HG03571 (cell line): Measurements from ENCODE around the gene MTMR12.

ENCODE experiments used
- ATAC-seq: cut with Tn5 transposase; IDR thresholded peaks from one replicate; pipeline ENCODE4 v1.9.1; 2021; ENCODE audit not compliant: unreplicated experiment

The MTMR12 gene

GRCh38 chr5:32312595-32313332 lies at the start of gene MTMR12:
Gene MTMR12, minus strand, starts transcription at chr5:32312939. Its CDS starts 101 bp downstream, at chr5:32312838.
- ATAC-seq = peak; percentile 92

GRCh38 chr5:32362527-32362926 lies 49.8 kb upstream of the MTMR12 start:
- ATAC-seq = no peak

GRCh38 chr5:32360906-32361305 lies 48.2 kb upstream of the MTMR12 start:
- ATAC-seq = no peak

GRCh38 chr5:32358611-32359010 lies 45.9 kb upstream of the MTMR12 start:
- no peak for ATAC-seq

- ATAC-seq = no peak
Observed at GRCh38 chr5:32357658-32358057, 44.9 kb upstream of the MTMR12 start.

GRCh38 chr5:32355686-32356085 lies 42.9 kb upstream of the MTMR12 start:
- no peak for ATAC-seq

GRCh38 chr5:32353420-32353819 lies 40.7 kb upstream of the MTMR12 start:
- ATAC-seq = no peak

- ATAC-seq = no peak
Observed at GRCh38 chr5:32352685-32353084, 39.9 kb upstream of the MTMR12 start.

GRCh38 chr5:32346869-32347268 lies 34.1 kb upstream of the MTMR12 start:
- no peak for ATAC-seq

GRCh38 chr5:32343058-32343672 lies 30.4 kb upstream of the MTMR12 start:
- ATAC-seq = no peak

GRCh38 chr5:32342656-32343055 lies 29.9 kb upstream of the MTMR12 start:
- ATAC-seq = no peak

- no peak for ATAC-seq
Observed at GRCh38 chr5:32339878-32340277, 27.1 kb upstream of the MTMR12 start.

- ATAC-seq = no peak
Observed at GRCh38 chr5:32339198-32339597, 26.5 kb upstream of the MTMR12 start.

GRCh38 chr5:32332966-32333365 lies 20.2 kb upstream of the MTMR12 start:
- ATAC-seq = no peak

GRCh38 chr5:32332361-32332760 lies 19.6 kb upstream of the MTMR12 start:
- no peak for ATAC-seq

- ATAC-seq = no peak
Observed at GRCh38 chr5:32331935-32332274, 19.2 kb upstream of the MTMR12 start.

- ATAC-seq = no peak
Observed at GRCh38 chr5:32331217-32331934, 18.6 kb upstream of the MTMR12 start.

- ATAC-seq = no peak
Observed at GRCh38 chr5:32330126-32330971, 17.6 kb upstream of the MTMR12 start.

GRCh38 chr5:32329395-32329834 lies 16.7 kb upstream of the MTMR12 start:
- no peak for ATAC-seq

- no peak for ATAC-seq
Observed at GRCh38 chr5:32326216-32326772, 13.6 kb upstream of the MTMR12 start.

- ATAC-seq = no peak
Observed at GRCh38 chr5:32325616-32326015, 12.9 kb upstream of the MTMR12 start.
